Stimulated activated CD8-positive, alpha-beta memory T cell treated with anti-CD3 and anti-CD28 coated beads, Interleukin-4, amount 100 ng/mL, for 4 hours (primary cell): ENCODE results near the gene FGF6.

Source experiments
- DNase-seq, 2 donors: peaks; one replicate each; pipeline ENCODE4 v3.0.0-alpha.2; 2020; ENCODE audit warnings: low read depth in 2 of 2, low spot score in 1 of 2

The FGF6 gene

GRCh38 chr12:4448371-4448940 is 2.8 kb upstream of the FGF6 start:
- DNase-seq: no peak

GRCh38 chr12:4447151-4447550 is 1.5 kb upstream of the FGF6 start:
- DNase-seq: no peak

GRCh38 chr12:4446335-4446734 is 720 bp upstream of the FGF6 start:
- no peak for DNase-seq

GRCh38 chr12:4444031-4444430 is 1.6 kb downstream of the FGF6 start:
- DNase-seq: no peak

GRCh38 chr12:4443616-4444015 is 2.0 kb downstream of the FGF6 start:
- DNase-seq: no peak

- no peak for DNase-seq
These were observed 4.0 kb downstream of the FGF6 start for GRCh38 chr12:4441355-4442335.

GRCh38 chr12:4440187-4440941 is 5.3 kb downstream of the FGF6 start:
- DNase-seq: no peak

- DNase-seq: no peak
These were observed 5.9 kb downstream of the FGF6 start for GRCh38 chr12:4439736-4440135.

GRCh38 chr12:4438834-4439596 is 6.6 kb downstream of the FGF6 start:
- no peak for DNase-seq

GRCh38 chr12:4435537-4435936 is 10.1 kb downstream of the FGF6 start:
- no peak for DNase-seq

GRCh38 chr12:4434706-4435425 is 10.7 kb downstream of the FGF6 start:
- no peak for DNase-seq

- DNase-seq: no peak
These were observed 11.3 kb downstream of the FGF6 start for GRCh38 chr12:4434301-4434700.

- no peak for DNase-seq
These were observed 11.9 kb downstream of the FGF6 start for GRCh38 chr12:4433745-4434058.

GRCh38 chr12:4432878-4433744 is 12.5 kb downstream of the FGF6 start:
- DNase-seq: no peak

- no peak for DNase-seq
These were observed 13.7 kb downstream of the FGF6 start for GRCh38 chr12:4431866-4432265.

GRCh38 chr12:4431436-4431835 is 14.2 kb downstream of the FGF6 start:
- DNase-seq: no peak

GRCh38 chr12:4424422-4424821 is 21.2 kb downstream of the FGF6 start:
- no peak for DNase-seq

- no peak for DNase-seq
These were observed 22.0 kb downstream of the FGF6 start for GRCh38 chr12:4423528-4424195.

GRCh38 chr12:4422985-4423384 is 22.6 kb downstream of the FGF6 start:
- no peak for DNase-seq
